Chondrocyte (in vitro differentiated cells): ENCODE results near the gene ARHGEF33. TPM values are rescaled to one million over a fixed set of nuclear protein-coding genes. Genes with fewer than 3 reads are reported as not detected.

Experiments
- DNase-seq: peaks from one replicate; pipeline ENCODE4 v3.0.0; 2021; ENCODE audit warnings: mixed read lengths, low spot score
- H3K27ac Mint-ChIP-seq: one replicate; pipeline ENCODE4 v1.8.0; 2021; ENCODE audit warnings: mild to moderate bottlenecking, moderate library complexity, mixed read lengths; ENCODE audit not compliant: unreplicated experiment
- H3K27me3 Mint-ChIP-seq: 2 replicates; pipeline ENCODE4 v1.8.0; 2021; ENCODE audit warnings: low read depth, mixed read lengths
- H3K36me3 Mint-ChIP-seq: 2 replicates; pipeline ENCODE4 v1.8.0; 2021; ENCODE audit warnings: low read depth, mixed read lengths
- H3K4me1 Mint-ChIP-seq: 2 replicates; pipeline ENCODE4 v1.8.0; 2021; ENCODE audit warnings: low read depth, mild to moderate bottlenecking, mixed read lengths
- H3K4me3 Mint-ChIP-seq: one replicate; pipeline ENCODE4 v1.8.0; 2021; ENCODE audit warnings: mild to moderate bottlenecking, moderate library complexity, mixed read lengths; ENCODE audit not compliant: unreplicated experiment
- H3K9me3 Mint-ChIP-seq: 2 replicates; pipeline ENCODE4 v1.8.0; 2021; ENCODE audit warnings: low read depth, mixed read lengths
- CTCF ChIP-seq: fragments of 200-600 bp; sonication (generic); IDR thresholded peaks from 2 replicates; pipeline ENCODE4 v1.5.0; 2021; ENCODE audit warnings: antibody characterized with exemption, mild to moderate bottlenecking, moderate library complexity
- total RNA-seq: library from RNA; stranded (reverse); gene quantifications from 3 replicates; pipeline ENCODE4 v1.2.1, GENCODE V29; 2021

ARHGEF33 gene
- total RNA-seq, 1 donor from 2014 or later = 0.87 TPM

GRCh38 chr2:39015424-39015823, 125.7 kb downstream of the ARHGEF33 start:
- no peak for TF ChIP-seq CTCF
- H3K4me3 Mint-ChIP-seq = no peak overlapping the region
- no peaks in the 10 kb centered on the region for H3K27me3 Mint-ChIP-seq
- peaks cover 15% of the 10 kb centered on the region for H3K4me1 Mint-ChIP-seq
- no peaks in the 10 kb centered on the region for H3K9me3 Mint-ChIP-seq
- no peak overlapping the region for H3K27ac Mint-ChIP-seq
- peaks cover 11% of the 10 kb centered on the region for H3K36me3 Mint-ChIP-seq
- no peak for DNase-seq

- H3K4me3 Mint-ChIP-seq = no peak overlapping the region
- no peak for TF ChIP-seq CTCF
- no peak overlapping the region for H3K27ac Mint-ChIP-seq
- no peaks in the 10 kb centered on the region for H3K27me3 Mint-ChIP-seq
- peaks cover 5% of the 10 kb centered on the region for H3K36me3 Mint-ChIP-seq
- peaks cover 15% of the 10 kb centered on the region for H3K4me1 Mint-ChIP-seq
- no peak for DNase-seq
- no peaks in the 10 kb centered on the region for H3K9me3 Mint-ChIP-seq
Observed at GRCh38 chr2:39017334-39017733, 127.7 kb downstream of the ARHGEF33 start.

DNA sequence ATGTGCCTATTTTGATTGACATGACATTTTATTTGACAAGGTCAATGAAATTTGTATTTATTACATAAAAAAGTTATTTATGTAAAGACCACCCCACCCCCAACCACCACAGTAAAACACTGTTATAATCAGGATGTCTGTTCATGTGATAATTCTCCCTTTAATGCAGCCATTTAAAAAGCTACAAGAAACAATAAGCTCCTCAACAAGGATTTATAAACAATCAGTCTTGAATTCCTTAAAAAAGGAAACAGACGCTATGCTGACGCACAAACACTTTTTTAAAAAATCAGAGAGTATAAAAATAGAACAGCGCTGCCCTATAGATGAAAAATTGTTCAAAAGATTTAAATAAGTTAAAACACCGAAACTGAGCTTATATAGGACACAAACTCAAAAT, 129.0 kb downstream of the ARHGEF33 start:
- H3K27ac Mint-ChIP-seq = no peak overlapping the region
- H3K27me3 Mint-ChIP-seq = no peaks in the 10 kb centered on the region
- no peak overlapping the region for H3K4me3 Mint-ChIP-seq
- no peaks in the 10 kb centered on the region for H3K9me3 Mint-ChIP-seq
- peaks cover 4% of the 10 kb centered on the region for H3K36me3 Mint-ChIP-seq
- DNase-seq = no peak
- peaks cover 18% of the 10 kb centered on the region for H3K4me1 Mint-ChIP-seq
- TF ChIP-seq CTCF = no peak

- H3K36me3 Mint-ChIP-seq = peaks cover 5% of the 10 kb centered on the region
- no peak for TF ChIP-seq CTCF
- H3K4me3 Mint-ChIP-seq = no peak overlapping the region
- no peak overlapping the region for H3K27ac Mint-ChIP-seq
- peaks cover 26% of the 10 kb centered on the region for H3K4me1 Mint-ChIP-seq
- H3K9me3 Mint-ChIP-seq = no peaks in the 10 kb centered on the region
- DNase-seq = no peak
- H3K27me3 Mint-ChIP-seq = no peaks in the 10 kb centered on the region
Observed at GRCh38 chr2:39020383-39020782, 130.7 kb downstream of the ARHGEF33 start.

DNA sequence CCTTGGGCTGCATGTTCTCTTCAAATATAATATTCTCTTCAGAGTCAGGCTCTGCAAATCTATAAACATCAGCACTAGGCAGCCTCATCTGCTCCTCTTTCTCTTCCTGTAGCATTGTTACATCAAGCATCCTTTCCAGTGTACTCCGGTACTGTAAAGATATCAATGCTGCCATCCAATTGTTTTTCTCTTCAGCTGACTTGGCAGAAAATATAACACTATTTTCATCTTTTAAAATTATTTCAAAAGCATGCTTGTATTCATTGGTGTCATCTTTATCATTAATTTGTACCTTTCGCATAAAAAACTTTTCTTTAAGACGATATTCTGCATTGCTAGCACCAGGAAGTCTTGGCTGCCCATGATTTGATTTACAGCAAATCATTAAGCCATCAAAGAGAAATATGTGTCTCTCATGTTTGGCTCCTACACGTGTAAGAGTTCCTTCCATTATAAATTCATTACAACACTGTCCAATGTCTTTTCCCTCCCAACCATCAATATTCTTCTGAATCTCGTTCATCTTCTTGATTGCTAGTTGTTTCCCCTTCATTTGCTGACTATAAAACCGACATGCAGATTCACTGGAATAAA, 133.1 kb downstream of the ARHGEF33 start:
- H3K36me3 Mint-ChIP-seq = peaks cover 5% of the 10 kb centered on the region

More for the DNA sequence above, 133.1 kb downstream of the ARHGEF33 start:
- Mint-ChIP-seq H3K27me3 (no peaks in the 10 kb centered on the region), H3K4me3 (no peak overlapping the region), H3K4me1 (peaks cover 12% of the 10 kb centered on the region), H3K9me3 (no peaks in the 10 kb centered on the region), H3K27ac (no peak overlapping the region)
- DNase-seq = no peak
- no peak for TF ChIP-seq CTCF
